PC-9 (cell line): ENCODE data around the gene NECTIN1.

Experiments
- CTCF ChIP-seq: fragments of 200-600 bp; sonication (generic); conservative IDR thresholded peaks from 2 replicates; pipeline ENCODE4 v1.6.1; 2017; ENCODE audit warnings: mixed run types, antibody characterized with exemption, mild to moderate bottlenecking, moderate library complexity
- EZH2 ChIP-seq: fragments of 200-600 bp; sonication (generic); IDR thresholded peaks from 2 replicates; pipeline ENCODE4 v1.8.0; 2017; ENCODE audit warnings: antibody characterized with exemption, low read depth

GRCh38 chr11:119691701-119692539, 37.1 kb downstream of the NECTIN1 start:
- TF ChIP-seq CTCF (no peak), EZH2 (no peak)
